ENCODE measurements around the gene PPFIBP2. TPM values are rescaled to one million over a fixed set of nuclear protein-coding genes. Genes with fewer than 3 reads are reported as not detected.

Gene PPFIBP2
- total and polyA plus RNA-seq, 11 donors = 10.5 to 31.1 (median 20.8) TPM

DNA sequence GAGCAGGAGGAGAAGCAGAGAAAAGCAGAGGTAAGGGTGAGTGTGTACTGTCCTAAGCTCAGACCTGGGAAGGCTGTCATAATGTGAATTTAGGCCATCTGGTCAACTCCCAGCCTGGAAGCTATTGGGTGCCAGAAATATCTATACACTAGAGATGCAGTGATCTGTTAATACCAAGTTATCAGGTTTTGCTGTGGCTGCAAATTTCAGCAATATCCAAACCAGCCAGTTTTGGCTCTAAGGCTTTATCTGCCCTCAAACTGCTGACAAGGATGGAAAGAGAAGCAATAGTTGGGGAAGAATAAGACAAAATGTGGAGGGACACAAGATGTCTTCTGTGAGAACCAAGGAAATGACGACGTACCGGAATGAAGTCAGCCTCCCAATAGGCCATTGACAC is 96.6 kb downstream of the PPFIBP2 start:
- Histone ChIP-seq H3K9me3 (no peaks in the 10 kb centered on the region), H3K36me3 (peaks cover 0 to 39% (median 17%) of the 10 kb centered on the region in 9 donors), H3K4me1 (peaks cover 0 to 22% (median 10%) of the 10 kb centered on the region in 12 donors), H3K4me3 (no peak overlapping the region), H3K27ac (no peak overlapping the region), H3K27me3 (no peaks in the 10 kb centered on the region)
- DNase-seq = no peak
- intact Hi-C loops (cut with DNase I) = no loop called here
- 88 to 96% (median 94%) methylated on average over 3 of the region's 3 CpGs for WGBS, 4 donors
- TF ChIP-seq, protein P1, sequence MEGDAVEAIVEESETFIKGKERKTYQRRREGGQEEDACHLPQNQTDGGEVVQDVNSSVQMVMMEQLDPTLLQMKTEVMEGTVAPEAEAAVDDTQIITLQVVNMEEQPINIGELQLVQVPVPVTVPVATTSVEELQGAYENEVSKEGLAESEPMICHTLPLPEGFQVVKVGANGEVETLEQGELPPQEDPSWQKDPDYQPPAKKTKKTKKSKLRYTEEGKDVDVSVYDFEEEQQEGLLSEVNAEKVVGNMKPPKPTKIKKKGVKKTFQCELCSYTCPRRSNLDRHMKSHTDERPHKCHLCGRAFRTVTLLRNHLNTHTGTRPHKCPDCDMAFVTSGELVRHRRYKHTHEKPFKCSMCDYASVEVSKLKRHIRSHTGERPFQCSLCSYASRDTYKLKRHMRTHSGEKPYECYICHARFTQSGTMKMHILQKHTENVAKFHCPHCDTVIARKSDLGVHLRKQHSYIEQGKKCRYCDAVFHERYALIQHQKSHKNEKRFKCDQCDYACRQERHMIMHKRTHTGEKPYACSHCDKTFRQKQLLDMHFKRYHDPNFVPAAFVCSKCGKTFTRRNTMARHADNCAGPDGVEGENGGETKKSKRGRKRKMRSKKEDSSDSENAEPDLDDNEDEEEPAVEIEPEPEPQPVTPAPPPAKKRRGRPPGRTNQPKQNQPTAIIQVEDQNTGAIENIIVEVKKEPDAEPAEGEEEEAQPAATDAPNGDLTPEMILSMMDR (IDR thresholded peaks at IDR 0.05) = no peak
- TF ChIP-seq POLR2A (IDR thresholded peaks at IDR 0.05) = no peak
- no peak for ATAC-seq

DNA sequence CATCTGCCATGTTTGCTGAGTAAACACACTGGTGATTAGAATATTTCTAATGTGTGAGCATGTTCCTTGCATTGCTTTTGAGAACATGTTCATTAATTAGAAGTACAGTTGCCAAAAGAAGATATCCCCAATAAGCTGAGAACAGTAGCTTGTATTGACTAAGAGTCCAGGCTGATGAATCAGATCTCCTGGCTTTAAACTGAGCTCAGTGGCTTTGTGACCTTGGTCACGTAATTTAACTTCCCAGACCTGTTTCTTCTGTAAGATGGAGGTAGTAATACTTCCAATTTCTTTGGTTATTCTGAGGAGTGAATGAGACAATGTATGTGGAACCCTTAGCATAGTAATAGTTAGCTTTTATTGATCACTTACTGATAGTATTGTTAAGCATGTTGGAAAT is 97.6 kb downstream of the PPFIBP2 start:
- DNase-seq = no peak
- Histone ChIP-seq H3K36me3 (peaks cover 0 to 49% (median 17%) of the 10 kb centered on the region in 9 donors), H3K27ac (no peak overlapping the region), H3K9me3 (no peaks in the 10 kb centered on the region), H3K4me1 (peaks cover 0 to 18% (median 10%) of the 10 kb centered on the region in 12 donors), H3K4me3 (no peak overlapping the region), H3K27me3 (no peaks in the 10 kb centered on the region)
- intact Hi-C loops (cut with DNase I) = no loop called here
- 88 to 94% (median 91%) methylated on average over 1 of the region's 1 CpG for WGBS, 4 donors
- ATAC-seq = no peak
- TF ChIP-seq, protein P1 (IDR thresholded peaks at IDR 0.05) = no peak
- no peak for TF ChIP-seq POLR2A (IDR thresholded peaks at IDR 0.05)

DNA sequence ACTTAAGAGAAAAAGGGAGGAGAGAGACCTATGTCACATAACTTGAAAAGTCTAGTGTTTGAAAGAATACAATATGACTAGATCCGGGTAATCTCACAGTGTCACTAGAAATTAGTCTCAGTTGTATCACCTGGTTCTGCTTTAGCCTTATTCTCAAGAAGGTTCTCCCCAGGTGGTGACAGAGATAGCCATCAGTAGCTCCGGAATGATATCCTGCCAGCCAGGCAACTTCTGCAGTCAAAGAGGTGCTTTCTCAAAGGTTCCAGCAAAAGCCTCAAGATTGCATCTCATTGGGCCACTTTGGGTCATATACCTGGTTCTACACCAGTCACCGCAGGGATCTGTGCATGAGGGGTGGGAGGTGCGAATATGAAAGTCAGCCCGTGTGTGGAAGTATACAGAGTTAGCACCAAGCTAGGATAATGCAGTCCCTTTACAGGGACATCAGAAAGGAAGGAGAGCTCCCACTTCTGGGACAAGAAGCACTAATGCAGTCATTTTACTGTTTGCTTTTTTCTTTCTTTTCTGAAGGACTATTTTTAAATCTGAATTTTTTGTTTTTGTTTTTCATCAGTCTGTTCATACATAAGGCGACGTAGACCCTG is 98.4 kb downstream of the PPFIBP2 start:
- DNase-seq = no peak
- Histone ChIP-seq H3K9me3 (no peaks in the 10 kb centered on the region), H3K4me3 (no peak overlapping the region), H3K27me3 (no peaks in the 10 kb centered on the region), H3K36me3 (peaks cover 0 to 54% (median 20%) of the 10 kb centered on the region in 9 donors), H3K4me1 (peaks cover 0 to 18% (median 10%) of the 10 kb centered on the region in 12 donors), H3K27ac (no peak overlapping the region)
- WGBS, 4 donors = 55 to 65% (median 61%) methylated on average over 7 of the region's 7 CpGs
- intact Hi-C loops (cut with DNase I) = no loop called here
- ATAC-seq = no peak
- TF ChIP-seq, protein P1 (IDR thresholded peaks at IDR 0.05) = no peak
- TF ChIP-seq POLR2A (IDR thresholded peaks at IDR 0.05) = no peak

DNA sequence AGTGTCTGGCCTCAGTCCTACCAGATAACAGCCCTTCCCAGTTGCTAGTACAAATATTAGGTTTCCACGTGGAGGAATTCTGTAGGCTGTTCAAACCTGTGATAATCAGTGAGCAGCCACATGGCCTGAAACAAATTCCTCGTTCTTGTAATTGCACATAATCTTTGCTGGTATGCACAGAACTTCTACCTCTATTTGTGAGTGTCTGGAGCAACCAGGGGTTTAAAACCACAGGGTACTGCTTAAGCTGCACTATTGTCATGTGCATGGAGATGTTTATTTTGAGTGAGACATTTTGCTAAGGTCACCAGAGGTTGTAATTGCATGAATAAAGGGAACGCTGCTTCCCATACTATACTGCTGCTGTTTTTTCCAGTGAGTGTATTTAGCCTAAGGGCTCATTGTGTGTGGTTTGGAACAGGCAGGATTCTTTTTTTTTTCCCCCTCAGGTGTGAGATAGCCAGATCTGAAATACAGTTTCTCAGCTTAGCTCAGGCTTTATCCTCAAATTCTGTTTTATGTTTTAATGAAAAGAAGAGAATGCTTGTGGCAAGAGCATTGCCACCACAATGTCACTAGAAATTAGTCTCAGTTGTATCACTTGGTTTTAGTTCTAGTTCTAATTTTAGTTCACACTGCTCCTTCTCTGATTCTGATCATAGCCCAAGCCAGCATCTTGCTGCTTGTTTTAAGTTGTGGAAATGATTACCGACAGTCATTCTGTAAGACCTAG is 99.0 kb downstream of the PPFIBP2 start:
- Histone ChIP-seq H3K27me3 (no peaks in the 10 kb centered on the region), H3K4me3 (no peak overlapping the region), H3K9me3 (no peaks in the 10 kb centered on the region), H3K27ac (peak overlapping the region in 1 of 12 donors; percentile 15), H3K36me3 (peaks cover 0 to 59% (median 20%) of the 10 kb centered on the region in 9 donors), H3K4me1 (peaks cover 0 to 18% (median 10%) of the 10 kb centered on the region in 12 donors)
- intact Hi-C loops (cut with DNase I) = no loop called here
- ATAC-seq (peak; percentile 39 to 57 (median 50)), DNase-seq (no peak)
- WGBS, 4 donors = 35 to 47% (median 38%) methylated on average over 4 of the region's 4 CpGs
- no peak for TF ChIP-seq POLR2A (IDR thresholded peaks at IDR 0.05)
- TF ChIP-seq, protein P1 (IDR thresholded peaks at IDR 0.05) = no peak
